CD4-positive, alpha-beta T cell treated with Interleukin-21 for 1 hour (primary cell): Measurements from ENCODE around the gene FGGY.
"Not testable (repeated sequence)": the region's sequence is repeated elsewhere in the genome, so short reads cannot be mapped to it uniquely, and the experiment has no call there.

Experiments
- DNase-seq: peaks from one replicate; pipeline ENCODE4 v3.0.0-alpha.2; 2020

FGGY gene

GRCh38 chr1:59718064-59718988 is 421.4 kb downstream of the FGGY start:
- no peak for DNase-seq

DNA sequence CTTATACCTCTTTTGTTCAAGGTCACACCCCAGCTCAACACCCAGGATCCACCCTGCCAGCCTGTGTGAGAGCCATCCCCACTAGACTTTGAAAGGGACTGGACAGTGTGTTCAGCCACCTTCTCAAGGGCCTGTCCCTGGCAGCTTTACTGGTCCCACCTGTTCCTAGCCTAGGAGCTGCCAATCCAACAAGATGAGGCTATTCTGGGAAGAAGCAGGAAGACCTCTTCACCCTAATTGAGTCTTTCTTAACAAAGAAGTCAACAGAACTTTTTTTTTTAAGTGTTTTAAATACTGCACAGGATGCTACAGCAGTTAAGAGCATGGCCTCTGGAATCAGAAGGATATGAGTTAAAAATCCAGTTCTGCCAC is 422.1 kb downstream of the FGGY start:
- no peak for DNase-seq

- no peak for DNase-seq
Measured at GRCh38 chr1:59720326-59721115, 423.6 kb downstream of the FGGY start.

GRCh38 chr1:59730302-59730701 is 433.4 kb downstream of the FGGY start:
- DNase-seq: no peak

- no peak for DNase-seq
Measured at GRCh38 chr1:59730759-59731478, 434.0 kb downstream of the FGGY start.

DNA sequence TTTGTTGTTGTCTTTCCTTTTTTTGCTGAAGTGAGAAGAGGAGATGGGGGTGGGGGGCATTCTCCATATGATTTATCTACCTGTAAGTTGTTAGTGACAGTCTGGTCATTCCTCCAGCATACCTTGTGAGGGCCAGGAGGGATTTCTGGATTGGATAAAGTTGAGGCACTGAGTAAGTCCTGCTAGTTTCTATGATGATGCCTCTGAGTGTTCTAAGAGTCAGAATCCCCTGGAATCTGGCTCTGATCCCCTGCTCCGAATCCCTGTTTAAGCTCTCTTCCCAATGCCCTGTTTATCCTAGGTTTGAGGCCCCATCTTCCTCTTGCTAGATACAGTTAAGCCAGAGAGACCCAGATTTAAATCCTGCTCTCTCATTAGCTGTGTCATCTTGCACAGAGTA is 434.7 kb downstream of the FGGY start:
- DNase-seq: no peak

DNA sequence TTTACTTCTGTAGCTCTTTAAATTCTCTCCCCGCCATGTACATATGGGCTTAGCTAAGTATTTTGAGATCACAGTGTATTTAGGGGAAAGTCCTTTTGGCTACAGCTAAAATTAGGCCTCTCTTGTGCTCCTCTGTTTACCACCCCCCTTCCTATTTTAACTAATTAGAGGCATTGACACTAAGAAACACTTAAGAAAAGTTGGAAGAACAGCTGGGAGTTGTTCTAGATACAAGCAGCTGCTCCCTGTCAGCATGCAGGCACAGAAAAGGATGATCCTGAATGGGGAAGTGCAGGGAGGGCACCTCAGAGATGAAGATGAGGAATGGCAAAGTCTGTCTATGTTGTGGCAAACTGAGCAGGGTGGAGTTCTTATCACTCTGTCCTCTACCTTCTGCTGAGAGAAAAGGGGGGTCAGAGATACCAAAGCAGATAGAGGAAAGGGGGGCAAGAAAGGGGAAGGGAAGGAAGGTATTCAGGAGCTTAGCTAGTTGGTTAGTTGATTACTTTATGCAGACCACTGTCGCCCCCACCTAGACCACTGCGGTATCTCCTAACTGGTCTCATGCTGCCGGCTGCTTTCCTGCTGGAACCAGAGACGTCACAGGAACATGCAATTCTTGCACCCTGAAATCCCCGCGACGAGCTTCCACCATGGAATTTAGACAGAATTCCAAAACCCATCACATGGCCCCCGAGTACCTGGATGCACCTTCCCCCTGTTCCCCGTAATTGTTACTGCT is 435.5 kb downstream of the FGGY start:
- DNase-seq: no peak

- DNase-seq: no peak
Measured at GRCh38 chr1:59733443-59734141, 436.7 kb downstream of the FGGY start.

DNA sequence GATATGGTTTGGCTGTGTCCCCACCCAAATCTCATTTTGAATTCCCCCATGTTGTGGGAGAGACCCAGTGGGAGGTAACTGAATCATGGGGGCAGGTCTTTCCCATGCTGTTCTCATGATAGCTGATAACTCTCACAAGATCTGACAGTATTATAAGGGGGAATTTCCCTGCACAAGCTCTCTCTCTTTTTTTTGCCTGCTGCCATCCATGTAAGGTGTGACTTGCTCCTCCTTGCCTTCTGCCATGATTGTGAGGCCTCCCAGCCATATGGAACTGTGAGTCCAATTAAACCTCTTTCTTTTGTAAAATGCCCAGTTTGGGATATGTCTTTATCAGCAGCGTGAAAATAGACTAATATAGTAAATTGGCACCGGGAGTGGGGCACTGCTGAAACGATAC is 439.0 kb downstream of the FGGY start:
- not testable (repeated sequence) for DNase-seq

DNA sequence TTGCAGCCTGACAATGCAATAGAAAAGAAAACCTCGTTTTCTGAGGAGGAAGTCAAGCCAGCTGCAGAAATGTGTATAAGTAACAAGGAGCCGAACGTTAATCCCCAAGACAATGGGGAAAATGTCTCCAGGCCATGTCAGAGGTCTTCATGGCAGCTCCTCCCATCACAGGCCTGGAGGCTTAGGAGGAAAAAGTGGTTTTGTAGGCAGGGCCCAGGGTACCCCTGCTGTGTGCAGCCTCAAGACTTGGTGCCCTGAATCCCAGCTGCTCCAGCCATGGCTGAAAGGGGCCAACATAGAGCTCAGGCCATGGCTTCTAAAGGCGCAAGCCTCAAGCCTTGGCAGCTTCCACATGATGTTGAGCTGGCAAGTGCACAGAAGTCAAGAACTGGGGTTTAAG is 439.9 kb downstream of the FGGY start:
- no peak for DNase-seq

DNA sequence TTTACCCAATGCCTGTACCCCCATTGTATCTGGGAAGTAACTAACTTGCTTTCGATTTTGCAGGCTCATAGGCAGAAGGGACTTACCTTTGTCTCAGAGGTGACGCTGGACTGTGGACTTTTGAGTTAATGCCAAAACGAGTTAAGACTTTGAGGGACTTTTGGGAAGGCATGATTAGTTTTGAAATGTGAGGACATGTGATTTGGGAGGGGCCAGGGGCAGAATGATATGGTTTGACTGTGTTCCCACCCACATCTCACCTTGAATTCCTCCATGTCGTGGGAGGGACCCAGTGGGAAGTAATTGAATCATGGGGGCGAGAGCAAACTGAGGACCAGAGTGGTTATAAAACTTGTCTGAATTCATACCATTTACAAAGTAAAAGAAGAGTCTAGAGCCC is 440.7 kb downstream of the FGGY start:
- no peak for DNase-seq

GRCh38 chr1:59738152-59738551 is 441.3 kb downstream of the FGGY start:
- no peak for DNase-seq

DNA sequence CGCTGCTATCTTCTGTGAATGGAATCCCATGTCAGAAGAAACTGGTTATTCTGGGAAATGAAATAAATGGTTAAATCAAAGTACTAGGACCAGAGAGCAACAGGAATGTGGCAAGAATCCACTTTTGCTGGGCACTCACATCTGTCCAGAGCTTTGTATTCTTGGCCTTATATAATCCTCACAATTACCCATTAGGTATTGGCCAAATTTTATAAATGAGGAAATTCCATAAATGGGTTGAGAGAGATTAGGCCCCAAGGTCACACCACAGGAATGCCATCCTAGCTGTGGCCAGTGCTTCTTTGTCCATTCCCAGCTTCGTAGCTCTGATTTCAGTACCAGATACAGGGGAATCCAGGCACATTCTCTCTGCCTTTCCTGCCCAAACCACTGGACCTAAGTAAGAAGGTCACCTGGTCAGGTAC is 441.7 kb downstream of the FGGY start:
- DNase-seq: no peak

DNA sequence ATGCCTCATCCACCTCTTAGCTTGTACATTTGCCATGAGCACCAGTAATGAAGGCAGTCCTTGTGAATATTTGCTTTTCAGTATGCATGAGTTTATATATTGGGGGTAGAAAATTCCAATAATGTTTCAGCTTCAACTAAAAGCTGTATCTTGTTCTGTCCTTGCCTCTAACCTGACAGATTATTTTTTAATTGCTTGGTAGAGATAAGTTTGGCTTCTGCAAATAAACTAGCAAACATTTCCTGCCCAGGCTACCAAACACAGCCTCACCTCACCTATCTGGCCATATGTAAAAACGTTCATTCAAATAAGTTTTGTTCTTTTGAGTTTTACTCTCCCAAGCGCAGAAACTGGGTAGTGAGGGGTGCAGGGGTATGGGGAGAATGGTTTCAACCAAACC is 442.2 kb downstream of the FGGY start:
- DNase-seq: no peak

- DNase-seq: no peak
Measured at GRCh38 chr1:59742526-59742925, 445.6 kb downstream of the FGGY start.

DNA sequence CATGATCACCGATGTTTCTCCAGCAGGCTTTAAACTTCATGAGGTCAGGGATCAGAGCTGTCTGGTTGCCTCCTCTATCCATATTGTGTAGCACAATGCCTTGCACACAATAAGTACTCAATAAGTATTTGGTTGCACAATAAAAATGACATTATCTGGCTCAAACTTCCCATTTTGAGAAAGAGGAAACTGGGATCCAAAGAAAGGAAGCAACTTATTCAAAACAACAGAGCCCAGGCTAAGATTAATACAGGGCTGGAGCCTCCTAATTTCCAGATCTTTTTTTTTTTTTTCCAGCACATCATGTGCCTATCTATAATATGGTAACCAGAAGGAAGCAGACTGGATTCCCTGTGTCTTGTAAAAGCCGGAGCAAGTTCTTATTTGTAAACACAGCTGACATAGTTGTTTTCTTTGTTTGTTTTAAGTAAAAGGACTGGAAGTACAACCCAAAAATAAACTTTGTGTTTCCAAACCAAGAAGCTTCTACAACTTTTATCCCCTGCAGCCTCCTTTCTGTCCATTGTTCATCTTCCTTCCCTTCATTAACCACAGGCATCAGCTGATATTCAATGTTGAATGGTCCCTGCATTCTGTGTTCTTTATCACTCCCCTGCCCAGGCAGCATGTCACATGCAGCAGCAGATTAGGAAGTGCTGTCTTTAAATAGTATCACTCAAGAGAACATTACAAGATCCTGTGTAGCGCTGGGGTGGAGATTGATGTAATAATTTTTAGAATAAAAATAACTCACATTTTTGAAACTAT is 446.6 kb downstream of the FGGY start:
- DNase-seq: no peak

DNA sequence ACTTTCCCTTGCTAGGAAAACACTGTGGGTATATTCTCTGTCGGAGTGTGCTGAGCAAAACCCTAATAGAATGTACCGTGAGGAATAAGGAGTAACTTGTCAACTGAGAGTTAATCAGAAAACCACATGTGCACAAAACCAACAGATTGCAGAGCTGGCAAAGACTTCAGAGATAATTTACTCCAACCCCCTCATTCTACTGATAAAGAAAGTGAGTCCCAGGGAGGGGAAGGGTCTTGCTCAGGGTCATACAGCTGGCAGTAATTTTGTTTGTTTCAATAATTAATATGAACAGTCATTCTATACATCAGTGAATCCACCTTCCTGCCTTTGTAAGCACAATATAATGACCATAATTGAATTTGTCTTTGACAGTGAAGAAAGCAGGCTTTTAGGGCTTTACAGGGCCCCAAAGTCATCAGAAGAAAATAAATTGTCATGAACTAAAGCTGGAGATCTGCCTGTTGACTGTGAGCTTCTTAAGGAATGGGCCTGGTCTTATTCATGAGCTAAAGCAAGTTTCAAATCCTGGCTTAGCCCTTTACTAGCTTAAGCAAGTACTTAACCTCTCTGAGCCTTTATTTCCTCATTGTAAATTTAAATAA is 450.6 kb downstream of the FGGY start:
- no peak for DNase-seq

DNA sequence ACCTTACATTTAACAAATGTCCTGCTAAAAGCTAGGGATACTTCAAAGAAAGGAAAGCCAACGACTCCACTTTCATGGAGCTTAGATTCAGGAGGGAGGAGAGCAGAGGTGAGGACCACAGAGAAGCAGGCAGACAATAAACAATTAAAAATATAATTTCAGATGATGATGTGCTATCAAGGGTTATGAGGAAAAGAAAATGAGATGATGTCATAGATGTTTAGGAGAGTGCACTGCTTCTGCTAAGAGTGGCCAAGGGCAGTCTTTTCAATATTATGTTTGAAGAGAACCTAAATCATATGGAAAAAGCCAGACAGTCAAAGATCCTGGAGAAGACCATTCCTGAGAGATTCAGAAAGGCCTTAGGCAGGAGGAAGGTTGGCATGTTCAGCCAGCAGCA is 451.2 kb downstream of the FGGY start:
- no peak for DNase-seq

GRCh38 chr1:59750328-59751003 is 453.6 kb downstream of the FGGY start:
- no peak for DNase-seq

DNA sequence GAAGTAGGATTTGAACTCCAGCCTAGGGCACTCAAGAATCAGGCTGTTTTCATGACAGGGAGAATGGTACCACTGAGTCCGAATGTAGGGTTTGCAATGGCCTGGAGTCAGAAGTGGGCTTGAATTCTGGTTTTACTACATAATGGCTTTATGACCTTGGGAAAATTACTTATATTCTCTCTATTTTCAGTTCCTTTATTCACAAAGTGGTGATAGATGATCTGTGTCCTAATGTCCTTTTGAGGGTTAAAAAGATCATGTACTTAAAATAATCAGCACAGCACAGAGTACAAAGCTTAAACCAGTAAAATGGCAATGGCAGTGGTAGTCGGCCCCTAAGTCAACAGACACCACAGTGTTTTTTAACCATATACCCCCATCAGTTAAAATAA is 454.1 kb downstream of the FGGY start:
- no peak for DNase-seq
